GM23248 (cell line): ENCODE data around the gene TRAF5. TPM values are rescaled to one million over a fixed set of nuclear protein-coding genes. Genes with fewer than 3 reads are reported as not detected.

Source experiments
- DNase-seq: peaks from one replicate; pipeline ENCODE4 v3.0.0-alpha.2; 2015
- H2AFZ ChIP-seq: fragments of 200-600 bp; sonication (generic); 2 replicates; pipeline ENCODE4 v1.6.1; 2016; ENCODE audit warnings: antibody characterized with exemption
- H3F3A ChIP-seq: fragments of 200-600 bp; sonication (generic); 2 replicates; pipeline ENCODE4 v1.6.1; 2016; ENCODE audit warnings: mild to moderate bottlenecking, antibody characterized with exemption, mixed run types; ENCODE audit not compliant: insufficient read depth
- H3K27ac ChIP-seq: fragments of 200-600 bp; sonication (generic); 2 replicates; pipeline ENCODE4 v1.5.1; 2016; ENCODE audit warnings: mild to moderate bottlenecking
- H3K27me3 ChIP-seq: fragments of 200-600 bp; sonication (generic); replicated peaks from 2 replicates; pipeline ENCODE4 v1.6.1; 2016; ENCODE audit warnings: mild to moderate bottlenecking; ENCODE audit not compliant: insufficient read depth
- H3K36me3 ChIP-seq: fragments of 200-600 bp; sonication (generic); 2 replicates; pipeline ENCODE4 v1.6.1; 2016; ENCODE audit warnings: low read depth, mild to moderate bottlenecking
- H3K4me1 ChIP-seq: fragments of 200-600 bp; sonication (generic); 2 replicates; pipeline ENCODE4 v1.6.1; 2016; ENCODE audit warnings: mild to moderate bottlenecking; ENCODE audit not compliant: insufficient read depth
- H3K4me2 ChIP-seq: fragments of 200-600 bp; sonication (generic); one replicate; pipeline ENCODE4 v1.6.1; 2016; ENCODE audit warnings: mild to moderate bottlenecking; ENCODE audit not compliant: unreplicated experiment
- H3K4me3 ChIP-seq: fragments of 200-600 bp; sonication (generic); 2 replicates; pipeline ENCODE4 v1.5.1; 2016; ENCODE audit warnings: mild to moderate bottlenecking
- H3K79me2 ChIP-seq: fragments of 200-600 bp; sonication (generic); 2 replicates; pipeline ENCODE4 v1.6.1; 2016; ENCODE audit warnings: mild to moderate bottlenecking; ENCODE audit not compliant: insufficient read depth
- H3K9ac ChIP-seq: fragments of 200-600 bp; sonication (generic); 2 replicates; pipeline ENCODE4 v1.6.1; 2016; ENCODE audit warnings: mild to moderate bottlenecking
- H3K9me2 ChIP-seq: fragments of 200-600 bp; sonication (generic); 2 replicates; pipeline ENCODE4 v1.6.1; 2016; ENCODE audit warnings: mixed run types, mild to moderate bottlenecking, moderate library complexity; ENCODE audit not compliant: insufficient read depth
- H3K9me3 ChIP-seq: fragments of 200-600 bp; sonication (generic); one replicate; pipeline ENCODE4 v1.6.1; 2017; ENCODE audit warnings: low read depth
- H4K20me1 ChIP-seq: fragments of 200-600 bp; sonication (generic); 2 replicates; pipeline ENCODE4 v1.6.0; 2016; ENCODE audit not compliant: insufficient read depth
- EZH2 ChIP-seq: fragments of 200-600 bp; sonication (generic); IDR thresholded peaks from 2 replicates; pipeline ENCODE4 v1.6.1; 2018; ENCODE audit warnings: antibody characterized with exemption, mild to moderate bottlenecking; ENCODE audit not compliant: insufficient read depth, poor library complexity, severe bottlenecking
- EZH2phosphoT487 ChIP-seq: fragments of 200-600 bp; sonication (generic); IDR thresholded peaks from 2 replicates; pipeline ENCODE4 v1.6.1; 2018; ENCODE audit warnings: antibody characterized with exemption, moderate library complexity, mild to moderate bottlenecking, low read depth; ENCODE audit not compliant: insufficient read depth
- WGBS, 2 experiments: methylation state at CpG; one replicate each; pipeline ENCODE4 v1.1.6; 2015 to 2017; ENCODE audit warnings: low lambda C conversion rate in 2 of 2, low coverage in 1 of 2; ENCODE audit errors: missing lambda C conversion rate in 2 of 2; 5-methylcytosine and 5-hydroxymethylcytosine counted together
- in situ Hi-C: fragments of 300-500 bp; cut with MboI; formaldehyde crosslinking; loops from 2 replicates; pipeline ENCODE4 v1.15.0; 2020
- polyA plus RNA-seq: library from polyadenylated mRNA; unstranded; fragments of >200 nt; fragmentation: Nextera tagmentation; extraction: Ambion mirVana; gene quantifications from 2 replicates; pipeline ENCODE4 v1.2.1, GENCODE V29; 2016
- total RNA-seq: library from RNA; depleted of rRNA; stranded (reverse); fragments of >200 nt; shearing (Covaris generic); gene quantifications from 2 replicates; pipeline ENCODE4 v1.2.3, GENCODE V29; 2014

The TRAF5 gene
- total and polyA plus RNA-seq, 2 experiments from 2014 or later, result 5.7 to 7.7 TPM

GRCh38 chr1:211353562-211354212 is 27.1 kb downstream of the TRAF5 start:
- Histone ChIP-seq H3K79me2 (no peaks in the 10 kb centered on the region), H2AFZ (no peak overlapping the region), H4K20me1 (no peaks in the 10 kb centered on the region), H3K27me3 (no peaks in the 10 kb centered on the region), H3K9me2 (no peaks in the 10 kb centered on the region), H3K36me3 (no peaks in the 10 kb centered on the region), H3K9ac (no peak overlapping the region), H3K27ac (no peak overlapping the region), H3K4me3 (no peak overlapping the region), H3K4me2 (no peak overlapping the region), H3K9me3 (no peaks in the 10 kb centered on the region), H3K4me1 (peaks cover 16% of the 10 kb centered on the region), H3F3A (peaks cover 7% of the 10 kb centered on the region; the same call in 1 of the 2 replicates)
- TF ChIP-seq EZH2phosphoT487 (no peak), EZH2 (no peak)
- in situ Hi-C loops, result no loop called here
- 45 to 50% methylated on average over 1 of the region's 1 CpG for WGBS, 2 experiments
- DNase-seq, result no peak

- Histone ChIP-seq H3F3A (peaks cover 7% of the 10 kb centered on the region; the same call in 1 of the 2 replicates), H3K9ac (no peak overlapping the region), H3K4me1 (peaks cover 18% of the 10 kb centered on the region), H3K4me2 (no peak overlapping the region), H3K79me2 (no peaks in the 10 kb centered on the region), H3K27ac (no peak overlapping the region), H2AFZ (no peak overlapping the region), H3K36me3 (no peaks in the 10 kb centered on the region), H3K4me3 (no peak overlapping the region), H3K9me2 (no peaks in the 10 kb centered on the region), H4K20me1 (no peaks in the 10 kb centered on the region), H3K27me3 (no peaks in the 10 kb centered on the region), H3K9me3 (no peaks in the 10 kb centered on the region)
- in situ Hi-C loops, result no loop called here
- DNase-seq, result no peak
- 98 to 99% methylated on average over 4 of the region's 4 CpGs for WGBS, 2 experiments
- TF ChIP-seq EZH2phosphoT487, result no peak
- no peak for TF ChIP-seq EZH2
These were observed 29.2 kb downstream of the TRAF5 start for GRCh38 chr1:211355873-211356272.

- TF ChIP-seq EZH2phosphoT487 (no peak), EZH2 (no peak)
- Histone ChIP-seq H3K27me3 (no peaks in the 10 kb centered on the region), H3K27ac (peak overlapping the region; percentile 34; the same call in 1 of the 2 replicates), H3K79me2 (no peaks in the 10 kb centered on the region), H2AFZ (no peak overlapping the region), H3K36me3 (no peaks in the 10 kb centered on the region), H3K4me1 (peaks cover 18% of the 10 kb centered on the region), H3K9ac (no peak overlapping the region), H3K4me2 (peak overlapping the region; percentile 38), H3F3A (peaks cover 7% of the 10 kb centered on the region; the same call in 1 of the 2 replicates), H3K9me2 (no peaks in the 10 kb centered on the region), H3K4me3 (no peak overlapping the region), H4K20me1 (no peaks in the 10 kb centered on the region), H3K9me3 (no peaks in the 10 kb centered on the region)
- in situ Hi-C loops, result no loop called here
- 49 to 69% methylated on average over 4 to 5 of the region's 5 CpGs for WGBS, 2 experiments
- peak; percentile 93 for DNase-seq
These were observed 30.2 kb downstream of the TRAF5 start for GRCh38 chr1:211356723-211357407.

GRCh38 chr1:211358685-211359084 is 32.1 kb downstream of the TRAF5 start:
- TF ChIP-seq EZH2phosphoT487 (no peak), EZH2 (no peak)
- Histone ChIP-seq H3F3A (peaks cover 7% of the 10 kb centered on the region; the same call in 1 of the 2 replicates), H2AFZ (no peak overlapping the region), H3K27ac (no peak overlapping the region), H3K4me2 (no peak overlapping the region), H3K9ac (no peak overlapping the region), H3K36me3 (no peaks in the 10 kb centered on the region), H3K4me3 (no peak overlapping the region), H3K79me2 (no peaks in the 10 kb centered on the region), H3K9me2 (no peaks in the 10 kb centered on the region), H3K9me3 (no peaks in the 10 kb centered on the region), H3K4me1 (peaks cover 18% of the 10 kb centered on the region), H3K27me3 (no peaks in the 10 kb centered on the region), H4K20me1 (no peaks in the 10 kb centered on the region)
- WGBS, 2 experiments, result 95 to 100% methylated on average over 1 of the region's 1 CpG
- in situ Hi-C loops, result no loop called here
- DNase-seq, result no peak
